NCI-H446 treated with DMSO at 0.1 percent for 48 hours (cell line): ENCODE data around the gene ABCB1.

Experiments
- DNase-seq: peaks from one replicate; lab custom pipeline; 2025; lab: John Stamatoyannopoulos, UW

ABCB1 gene

GRCh38 chr7:87600130-87601124 lies at the start of gene ABCB1:
TSS of gene ABCB1 (minus strand) at chr7:87600884. CDS start at chr7:87600184, 700 bp downstream.
- DNase-seq: no peak

GRCh38 chr7:87648316-87648715 lies 47.6 kb upstream of the ABCB1 start:
- no peak for DNase-seq

- no peak for DNase-seq
Measured at GRCh38 chr7:87645446-87645845, 44.8 kb upstream of the ABCB1 start.

GRCh38 chr7:87635921-87636320 lies 35.2 kb upstream of the ABCB1 start:
- no peak for DNase-seq

- DNase-seq: no peak
Measured at GRCh38 chr7:87628780-87629569, 28.3 kb upstream of the ABCB1 start.

GRCh38 chr7:87627634-87627994 lies 26.9 kb upstream of the ABCB1 start:
- DNase-seq: no peak

GRCh38 chr7:87625101-87625500 lies 24.4 kb upstream of the ABCB1 start:
- DNase-seq: no peak

GRCh38 chr7:87624628-87625027 lies 23.9 kb upstream of the ABCB1 start:
- DNase-seq: no peak

- DNase-seq: no peak
Measured at GRCh38 chr7:87615197-87615596, 14.5 kb upstream of the ABCB1 start.

GRCh38 chr7:87609916-87610315 lies 9.2 kb upstream of the ABCB1 start:
- DNase-seq: no peak

GRCh38 chr7:87608431-87608830 lies 7.7 kb upstream of the ABCB1 start:
- DNase-seq: no peak

- no peak for DNase-seq
Measured at GRCh38 chr7:87604264-87604663, 3.6 kb upstream of the ABCB1 start.

GRCh38 chr7:87599336-87599735 lies 1.3 kb downstream of the ABCB1 start:
- no peak for DNase-seq

- DNase-seq: no peak
Measured at GRCh38 chr7:87598234-87599009, 2.3 kb downstream of the ABCB1 start.

- no peak for DNase-seq
Measured at GRCh38 chr7:87596696-87597095, 4.0 kb downstream of the ABCB1 start.

- DNase-seq: no peak
Measured at GRCh38 chr7:87596136-87596535, 4.5 kb downstream of the ABCB1 start.

GRCh38 chr7:87592300-87592699 lies 8.4 kb downstream of the ABCB1 start:
- DNase-seq: no peak

GRCh38 chr7:87591211-87591610 lies 9.5 kb downstream of the ABCB1 start:
- no peak for DNase-seq

GRCh38 chr7:87590578-87590977 lies 10.1 kb downstream of the ABCB1 start:
- no peak for DNase-seq

GRCh38 chr7:87589631-87590030 lies 11.1 kb downstream of the ABCB1 start:
- DNase-seq: no peak

GRCh38 chr7:87581723-87582122 lies 19.0 kb downstream of the ABCB1 start:
- DNase-seq: no peak

GRCh38 chr7:87580636-87581035 lies 20.0 kb downstream of the ABCB1 start:
- DNase-seq: no peak
